Vagina (tissue), 2 donors: ENCODE results near the gene ACADVL.

Experiments
- POLR2AphosphoS5 ChIP-seq, 2 donors: sonication (generic); formaldehyde crosslinking; IDR thresholded peaks; one replicate each; pipeline ENCODE4 v1.9.0; 2017; ENCODE audit warnings: antibody characterized with exemption in 2 of 2, mild to moderate bottlenecking in 2 of 2, low read depth in 1 of 2; ENCODE audit not compliant: insufficient read depth in 1 of 2
- TF ChIP-seq, protein P1 (sequence below), 3 experiments: fragments of 450-650 bp in 2 of 3; fragments of 200-600 bp in 1 of 3; sonication (generic) in 1 of 3; IDR thresholded peaks; one replicate each; pipeline ENCODE4 v1.5.1; 2017 to 2019; ENCODE audit warnings: antibody characterized with exemption in 3 of 3, mild to moderate bottlenecking in 2 of 3, moderate library complexity in 2 of 3

DNA sequence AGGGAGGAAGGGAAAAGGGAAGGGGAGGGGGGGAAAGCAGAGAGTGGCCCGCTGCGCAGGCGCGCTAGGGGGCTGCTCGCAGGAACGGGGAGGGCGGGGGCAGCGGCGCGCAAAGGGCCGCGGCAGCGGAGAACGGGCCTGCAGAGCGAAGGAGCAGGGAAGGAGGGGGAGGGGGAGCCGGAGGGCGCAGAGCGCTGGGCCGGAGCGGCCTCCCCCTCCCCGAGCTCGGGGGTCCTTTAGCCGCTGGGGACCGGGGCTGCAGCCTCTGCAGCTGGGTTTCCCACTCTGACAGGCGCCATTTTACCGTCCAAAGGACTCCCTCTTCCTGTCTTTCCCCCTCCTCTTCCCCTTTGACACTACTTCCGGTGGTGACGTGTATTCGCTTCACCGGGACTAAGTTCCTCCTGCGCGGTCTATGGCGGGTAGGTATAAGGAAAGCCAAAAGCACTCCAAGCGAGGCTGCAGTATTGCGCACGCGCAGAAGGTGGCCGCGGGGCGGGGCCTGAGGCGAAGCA is 32.0 kb downstream of the ACADVL start, which contains the start of gene CTDNEP1:
- TF ChIP-seq, protein P1, sequence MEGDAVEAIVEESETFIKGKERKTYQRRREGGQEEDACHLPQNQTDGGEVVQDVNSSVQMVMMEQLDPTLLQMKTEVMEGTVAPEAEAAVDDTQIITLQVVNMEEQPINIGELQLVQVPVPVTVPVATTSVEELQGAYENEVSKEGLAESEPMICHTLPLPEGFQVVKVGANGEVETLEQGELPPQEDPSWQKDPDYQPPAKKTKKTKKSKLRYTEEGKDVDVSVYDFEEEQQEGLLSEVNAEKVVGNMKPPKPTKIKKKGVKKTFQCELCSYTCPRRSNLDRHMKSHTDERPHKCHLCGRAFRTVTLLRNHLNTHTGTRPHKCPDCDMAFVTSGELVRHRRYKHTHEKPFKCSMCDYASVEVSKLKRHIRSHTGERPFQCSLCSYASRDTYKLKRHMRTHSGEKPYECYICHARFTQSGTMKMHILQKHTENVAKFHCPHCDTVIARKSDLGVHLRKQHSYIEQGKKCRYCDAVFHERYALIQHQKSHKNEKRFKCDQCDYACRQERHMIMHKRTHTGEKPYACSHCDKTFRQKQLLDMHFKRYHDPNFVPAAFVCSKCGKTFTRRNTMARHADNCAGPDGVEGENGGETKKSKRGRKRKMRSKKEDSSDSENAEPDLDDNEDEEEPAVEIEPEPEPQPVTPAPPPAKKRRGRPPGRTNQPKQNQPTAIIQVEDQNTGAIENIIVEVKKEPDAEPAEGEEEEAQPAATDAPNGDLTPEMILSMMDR (IDR thresholded peaks at IDR 0.05) = no peak
- peak in 1 of 2 donors; percentile 98 for TF ChIP-seq POLR2AphosphoS5 (IDR thresholded peaks at IDR 0.05; ENCODE audit: insufficient read depth in 1 of 2, low read depth in 1 of 2)
